Measurements from ENCODE around the gene KLHDC4. TPM values are rescaled to one million over a fixed set of nuclear protein-coding genes. Genes with fewer than 3 reads are reported as not detected.

KLHDC4 gene
- total RNA-seq, 2 experiments from 2014 or later: 147 to 233 TPM

DNA sequence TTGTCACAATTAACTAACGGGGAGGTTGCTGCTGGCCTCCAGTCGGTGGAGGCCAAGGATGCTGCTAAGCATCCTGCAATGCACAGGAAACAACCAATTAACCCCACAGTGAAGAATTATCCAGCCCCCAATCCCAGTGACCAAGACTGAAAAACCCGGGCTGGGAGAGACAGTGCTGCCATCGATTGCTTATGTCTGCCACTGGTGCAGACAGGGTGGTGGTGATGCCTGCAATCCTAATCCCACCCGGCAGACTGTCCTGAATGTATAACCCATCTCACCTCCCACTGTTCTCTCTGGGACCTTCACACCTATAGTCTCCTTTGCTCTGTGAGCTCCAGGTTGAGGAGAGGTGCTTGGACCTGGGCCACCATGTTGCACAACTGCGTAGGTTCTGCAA is 42.3 kb upstream of the KLHDC4 start:
- Histone ChIP-seq H2AFZ (ENCODE audit: low read length) (no peak overlapping the region; the same call in 1 of the 2 replicates), H3K4me1 (ENCODE audit: insufficient read depth, low read length, poor library complexity, severe bottlenecking) (peaks cover 88% of the 10 kb centered on the region), H4K20me1 (ENCODE audit: insufficient read depth, low read length) (no peaks in the 10 kb centered on the region), H3K36me3 (ENCODE audit: insufficient read depth, low read length) (no peaks in the 10 kb centered on the region), H3K27ac (ENCODE audit: low read depth, low read length, poor library complexity, severe bottlenecking) (peak overlapping the region; percentile 97), H3K9me3 (ENCODE audit: low read length) (no peaks in the 10 kb centered on the region), H3K4me2 (ENCODE audit: low read length) (peak overlapping the region; percentile 69), H3K9me2 (ENCODE audit: insufficient read depth, low read length) (no peaks in the 10 kb centered on the region), H3K4me3 (ENCODE audit: low read depth, low read length, poor library complexity, severe bottlenecking) (no peak overlapping the region), H3K79me2 (ENCODE audit: insufficient read depth, low read depth, low read length) (no peaks in the 10 kb centered on the region; the same call in 1 of the 2 replicates)
- BruUV-seq (replicated peaks): no TSS peak
- ChIA-PET CTCF (ENCODE audit: unreplicated experiment) (interaction anchor here (3.1 kb wide), 1 partner anchor 28 kb away, joined by 19 read pairs; no protein-coding TSS in a partner anchor), POLR2A (interaction anchor here (0.6 to 10.1 kb wide), 4 partner anchors 27 to 74 kb away, joined by 3 to 128 read pairs (median 6); no protein-coding TSS in a partner anchor)
- TF ChIP-seq, protein P1, sequence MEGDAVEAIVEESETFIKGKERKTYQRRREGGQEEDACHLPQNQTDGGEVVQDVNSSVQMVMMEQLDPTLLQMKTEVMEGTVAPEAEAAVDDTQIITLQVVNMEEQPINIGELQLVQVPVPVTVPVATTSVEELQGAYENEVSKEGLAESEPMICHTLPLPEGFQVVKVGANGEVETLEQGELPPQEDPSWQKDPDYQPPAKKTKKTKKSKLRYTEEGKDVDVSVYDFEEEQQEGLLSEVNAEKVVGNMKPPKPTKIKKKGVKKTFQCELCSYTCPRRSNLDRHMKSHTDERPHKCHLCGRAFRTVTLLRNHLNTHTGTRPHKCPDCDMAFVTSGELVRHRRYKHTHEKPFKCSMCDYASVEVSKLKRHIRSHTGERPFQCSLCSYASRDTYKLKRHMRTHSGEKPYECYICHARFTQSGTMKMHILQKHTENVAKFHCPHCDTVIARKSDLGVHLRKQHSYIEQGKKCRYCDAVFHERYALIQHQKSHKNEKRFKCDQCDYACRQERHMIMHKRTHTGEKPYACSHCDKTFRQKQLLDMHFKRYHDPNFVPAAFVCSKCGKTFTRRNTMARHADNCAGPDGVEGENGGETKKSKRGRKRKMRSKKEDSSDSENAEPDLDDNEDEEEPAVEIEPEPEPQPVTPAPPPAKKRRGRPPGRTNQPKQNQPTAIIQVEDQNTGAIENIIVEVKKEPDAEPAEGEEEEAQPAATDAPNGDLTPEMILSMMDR (conservative IDR thresholded peaks at IDR 0.05; ENCODE audit: low read length): no peak
- no peak for TF ChIP-seq EZH2phosphoT487 (IDR thresholded peaks at IDR 0.05; ENCODE audit: borderline replicate concordance, low read depth, low read length)
- no peak for DNase-seq (ENCODE audit: low spot score)
- intact Hi-C loops (cut with micrococcal nuclease; ENCODE audit: unreplicated experiment): no loop called here

DNA sequence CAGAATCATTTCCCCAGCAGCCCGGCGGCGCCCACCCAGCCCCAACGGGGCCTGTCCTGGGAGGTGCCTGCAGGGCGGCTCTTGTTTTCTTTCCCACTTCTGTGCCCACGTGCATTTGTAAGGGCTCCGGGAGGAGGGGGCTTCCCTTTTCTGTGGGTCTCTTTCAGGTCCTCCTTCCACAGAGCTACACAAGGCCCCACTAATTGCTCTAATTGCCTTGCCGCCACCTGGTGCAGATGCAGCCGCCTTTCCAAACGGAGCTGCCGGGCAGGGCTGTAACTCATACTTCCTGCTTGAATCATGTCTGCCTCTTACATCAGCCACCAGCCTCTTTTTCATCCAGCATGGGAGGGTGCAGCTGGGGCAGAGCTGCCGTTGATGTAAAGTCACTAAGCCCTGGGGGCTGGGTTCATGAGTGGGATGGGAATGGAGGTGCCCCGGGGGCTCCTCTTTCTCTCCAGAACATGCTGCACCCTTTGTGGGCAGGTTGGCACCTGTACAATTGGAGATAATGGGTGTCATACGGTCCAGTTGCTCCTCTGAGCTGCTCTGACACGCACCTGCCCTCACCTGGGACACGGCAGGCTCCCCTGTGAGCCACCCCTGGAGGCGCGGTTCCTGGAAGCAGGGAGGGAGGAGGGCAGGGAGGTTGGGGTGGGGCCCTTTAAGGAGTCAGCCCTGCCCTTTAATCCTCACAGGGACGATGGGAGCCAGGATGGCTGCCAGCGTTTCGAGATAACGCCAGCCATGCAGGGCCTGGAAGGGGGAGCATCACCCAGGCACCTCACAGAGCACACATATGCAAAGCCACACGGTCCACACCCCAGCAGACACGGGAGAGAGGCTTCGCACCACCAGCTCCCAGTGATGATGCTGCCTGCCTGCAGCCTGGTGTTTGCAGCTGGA is 41.1 kb upstream of the KLHDC4 start:
- peak overlapping the region; percentile 65 for H3K4me3 ChIP-seq (ENCODE audit: low read depth, low read length, poor library complexity, severe bottlenecking)
- DNase-seq (ENCODE audit: low spot score): peak; percentile 95
- no peaks in the 10 kb centered on the region for H3K9me3 ChIP-seq (ENCODE audit: low read length)
- ChIA-PET POLR2A (interaction anchor here (0.5 to 10.1 kb wide), 11 partner anchors 9 to 59 kb away, joined by 3 to 128 read pairs (median 4); no protein-coding TSS in a partner anchor), CTCF (ENCODE audit: unreplicated experiment) (interaction anchor here (0.6 to 3.1 kb wide), 3 partner anchors 13 to 43 kb away, joined by 3 to 19 read pairs (median 3); no protein-coding TSS in a partner anchor)
- H3K36me3 ChIP-seq (ENCODE audit: insufficient read depth, low read length): no peaks in the 10 kb centered on the region
- H3K27ac ChIP-seq (ENCODE audit: low read depth, low read length, poor library complexity, severe bottlenecking): peak overlapping the region; percentile 97
- BruUV-seq (replicated peaks): no TSS peak
- no peaks in the 10 kb centered on the region; the same call in 1 of the 2 replicates for H3K79me2 ChIP-seq (ENCODE audit: insufficient read depth, low read depth, low read length)
- H2AFZ ChIP-seq (ENCODE audit: low read length): peak overlapping the region; percentile 25
- H4K20me1 ChIP-seq (ENCODE audit: insufficient read depth, low read length): no peaks in the 10 kb centered on the region
- no peak for TF ChIP-seq EZH2phosphoT487 (IDR thresholded peaks at IDR 0.05; ENCODE audit: borderline replicate concordance, low read depth, low read length)
- TF ChIP-seq, protein P1 (conservative IDR thresholded peaks at IDR 0.05; ENCODE audit: low read length): 0 out of 2 replicates have a peak, but pooled peaks have one; percentile 24
- peak overlapping the region; percentile 69 for H3K4me2 ChIP-seq (ENCODE audit: low read length)
- no peaks in the 10 kb centered on the region for H3K9me2 ChIP-seq (ENCODE audit: insufficient read depth, low read length)
- intact Hi-C loops (cut with micrococcal nuclease; ENCODE audit: unreplicated experiment): loop anchor here (1.0 to 2.0 kb wide), 2 partner anchors 28 to 44 kb away; no protein-coding TSS in a partner anchor
- H3K4me1 ChIP-seq (ENCODE audit: insufficient read depth, low read length, poor library complexity, severe bottlenecking): peaks cover 91% of the 10 kb centered on the region

All from OCI-LY7 (cell line).